ENCODE measurements around the gene PLA2G15. TPM values are rescaled to one million over a fixed set of nuclear protein-coding genes. Genes with fewer than 3 reads are reported as not detected.

The PLA2G15 gene
- total and polyA plus RNA-seq, 2 donors (not counting 1 experiment from before 2014, with no cell fraction given): 6.1 to 12.5 TPM

- Histone ChIP-seq H3K9me3 (ENCODE audit: control extremely low read depth in 1 of 3, control insufficient read depth in 2 of 3, insufficient read depth in 1 of 3, low read length in 2 of 3) (peaks cover 0 to 4% (median 0%) of the 10 kb centered on the region in 3 donors), H3K27me3 (replicated peaks in 1 of 4; ENCODE audit: control extremely low read depth in 1 of 4, control insufficient read depth in 3 of 4, insufficient read depth in 4 of 4, low read length in 3 of 4) (no peaks in the 10 kb centered on the region), H3K36me3 (replicated peaks in 1 of 2; ENCODE audit: control extremely low read depth in 1 of 2, control insufficient read depth in 1 of 2, extremely low read depth in 1 of 2, insufficient read depth in 2 of 2, low read length in 1 of 2) (peaks cover 0 to 29% of the 10 kb centered on the region in 2 experiments), H3K4me1 (ENCODE audit: control insufficient read depth in 2 of 2, insufficient read depth in 2 of 2, low read length in 2 of 2) (peaks cover 27 to 47% of the 10 kb centered on the region in 2 donors), H3K4me2 (replicated peaks; ENCODE audit: low read depth, low read length, poor library complexity, severe bottlenecking) (no peak overlapping the region), H3K9ac (ENCODE audit: low read length) (no peak overlapping the region), H3K79me2 (ENCODE audit: control insufficient read depth, insufficient read depth, low read length) (peaks cover 97% of the 10 kb centered on the region), H4K20me1 (ENCODE audit: control insufficient read depth, insufficient read depth, low read length, poor library complexity, severe bottlenecking) (peaks cover 24% of the 10 kb centered on the region), H3K4me3 (ENCODE audit: control extremely low read depth in 1 of 5, extremely low read depth in 1 of 5, insufficient read depth in 1 of 5, low read depth in 2 of 5, low read length in 4 of 5) (no peak overlapping the region), H3K27ac (ENCODE audit: low read length in 2 of 2) (peak overlapping the region in 1 of 2 donors; percentile 17), H2AFZ (ENCODE audit: insufficient read depth, low read depth, low read length, poor library complexity, severe bottlenecking) (no peak overlapping the region)
- 96% methylated on average over 2 of the region's 6 CpGs for WGBS (ENCODE audit: insufficient coverage)
- DNase-seq: no peak
- no peak for ATAC-seq (ENCODE audit: low read depth)
- Mint-ChIP-seq H3K4me3 (no peak overlapping the region), H3K4me1 (peaks cover 54% of the 10 kb centered on the region), H3K9me3 (ENCODE audit: insufficient read depth) (no peaks in the 10 kb centered on the region), H3K27me3 (no peaks in the 10 kb centered on the region), H3K27ac (peak overlapping the region; percentile 66)
- CTCF ChIA-PET: interaction anchor here (0.8 to 1.6 kb wide), 4 partner anchors 17 to 61 kb away, joined by 3 to 7 read pairs (median 4); partner anchors contain the start of genes PRMT7 and SLC7A6OS
- no peak for TF ChIP-seq EZH2 (IDR thresholded peaks at IDR 0.05; ENCODE audit: borderline replicate concordance, insufficient read depth, low read depth, low read length, poor library complexity, severe bottlenecking)
- TF ChIP-seq, protein P1, sequence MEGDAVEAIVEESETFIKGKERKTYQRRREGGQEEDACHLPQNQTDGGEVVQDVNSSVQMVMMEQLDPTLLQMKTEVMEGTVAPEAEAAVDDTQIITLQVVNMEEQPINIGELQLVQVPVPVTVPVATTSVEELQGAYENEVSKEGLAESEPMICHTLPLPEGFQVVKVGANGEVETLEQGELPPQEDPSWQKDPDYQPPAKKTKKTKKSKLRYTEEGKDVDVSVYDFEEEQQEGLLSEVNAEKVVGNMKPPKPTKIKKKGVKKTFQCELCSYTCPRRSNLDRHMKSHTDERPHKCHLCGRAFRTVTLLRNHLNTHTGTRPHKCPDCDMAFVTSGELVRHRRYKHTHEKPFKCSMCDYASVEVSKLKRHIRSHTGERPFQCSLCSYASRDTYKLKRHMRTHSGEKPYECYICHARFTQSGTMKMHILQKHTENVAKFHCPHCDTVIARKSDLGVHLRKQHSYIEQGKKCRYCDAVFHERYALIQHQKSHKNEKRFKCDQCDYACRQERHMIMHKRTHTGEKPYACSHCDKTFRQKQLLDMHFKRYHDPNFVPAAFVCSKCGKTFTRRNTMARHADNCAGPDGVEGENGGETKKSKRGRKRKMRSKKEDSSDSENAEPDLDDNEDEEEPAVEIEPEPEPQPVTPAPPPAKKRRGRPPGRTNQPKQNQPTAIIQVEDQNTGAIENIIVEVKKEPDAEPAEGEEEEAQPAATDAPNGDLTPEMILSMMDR (IDR thresholded peaks at IDR 0.05): no peak
- intact Hi-C loops (cut with micrococcal nuclease): loop anchor here (10.0 kb wide), 1 partner anchor 257 kb away; no protein-coding TSS in a partner anchor
- POLR2A ChIA-PET: interaction anchor here (0.6 kb wide), 1 partner anchor 16 kb away, joined by 3 read pairs; no protein-coding TSS in a partner anchor
Observed at GRCh38 chr16:68267612-68268405, 22.6 kb downstream of the PLA2G15 start.

GRCh38 chr16:68269793-68270192, 24.6 kb downstream of the PLA2G15 start:
- Histone ChIP-seq H3K27me3 (replicated peaks in 1 of 4; ENCODE audit: control extremely low read depth in 1 of 4, control insufficient read depth in 3 of 4, insufficient read depth in 4 of 4, low read length in 3 of 4) (no peaks in the 10 kb centered on the region), H2AFZ (ENCODE audit: insufficient read depth, low read depth, low read length, poor library complexity, severe bottlenecking) (no peak overlapping the region), H3K27ac (ENCODE audit: low read length in 2 of 2) (peak overlapping the region; percentile 6 to 71), H3K9ac (ENCODE audit: low read length) (no peak overlapping the region), H3K4me1 (ENCODE audit: control insufficient read depth in 2 of 2, insufficient read depth in 2 of 2, low read length in 2 of 2) (peaks cover 40 to 56% of the 10 kb centered on the region in 2 donors), H3K36me3 (replicated peaks in 1 of 2; ENCODE audit: control extremely low read depth in 1 of 2, control insufficient read depth in 1 of 2, extremely low read depth in 1 of 2, insufficient read depth in 2 of 2, low read length in 1 of 2) (peaks cover 8 to 46% of the 10 kb centered on the region in 2 experiments), H3K79me2 (ENCODE audit: control insufficient read depth, insufficient read depth, low read length) (peaks cover 99% of the 10 kb centered on the region), H3K4me2 (replicated peaks; ENCODE audit: low read depth, low read length, poor library complexity, severe bottlenecking) (no peak overlapping the region), H3K9me3 (ENCODE audit: control extremely low read depth in 1 of 3, control insufficient read depth in 2 of 3, insufficient read depth in 1 of 3, low read length in 2 of 3) (no peaks in the 10 kb centered on the region), H3K4me3 (ENCODE audit: control extremely low read depth in 1 of 5, extremely low read depth in 1 of 5, insufficient read depth in 1 of 5, low read depth in 2 of 5, low read length in 4 of 5) (no peak overlapping the region), H4K20me1 (ENCODE audit: control insufficient read depth, insufficient read depth, low read length, poor library complexity, severe bottlenecking) (peaks cover 39% of the 10 kb centered on the region)
- Mint-ChIP-seq H3K4me3 (no peak overlapping the region), H3K4me1 (peaks cover 61% of the 10 kb centered on the region), H3K27ac (no peak overlapping the region), H3K9me3 (ENCODE audit: insufficient read depth) (no peaks in the 10 kb centered on the region), H3K27me3 (no peaks in the 10 kb centered on the region)
- intact Hi-C loops (cut with micrococcal nuclease): loop anchor here (10.0 kb wide), 1 partner anchor 255 kb away; no protein-coding TSS in a partner anchor
- DNase-seq (no peak), ATAC-seq (ENCODE audit: low read depth) (no peak)
- TF ChIP-seq, protein P1 (IDR thresholded peaks at IDR 0.05): no peak
- TF ChIP-seq EZH2 (IDR thresholded peaks at IDR 0.05; ENCODE audit: borderline replicate concordance, insufficient read depth, low read depth, low read length, poor library complexity, severe bottlenecking): no peak
- CTCF ChIA-PET: interaction anchor here (0.8 to 1.5 kb wide), 4 partner anchors 11 to 57 kb away, joined by 3 to 4 read pairs (median 3); no protein-coding TSS in a partner anchor
- POLR2A ChIA-PET: interaction anchor here (0.5 to 0.9 kb wide), 3 partner anchors 41 to 802 kb away, joined by 3 to 12 read pairs (median 3); partner anchors contain the start of genes PRMT7 and SLC7A6OS
- 83% methylated on average over 2 of the region's 4 CpGs for WGBS (ENCODE audit: insufficient coverage)

Data from B cell (primary cell).